Measurements from ENCODE around the gene CDC42BPA. TPM values are rescaled to one million over a fixed set of nuclear protein-coding genes. Genes with fewer than 3 reads are reported as not detected.
"Not testable (repeated sequence)": the region's sequence is repeated elsewhere in the genome, so short reads cannot be mapped to it uniquely, and the experiment has no call there.

CDC42BPA gene
- total and polyA plus RNA-seq, 9 of the 15 experiments (the other 6 are each of a cell fraction or from before 2014, with no cell fraction given), result 8.0 to 77.5 (median 52.1) TPM

DNA sequence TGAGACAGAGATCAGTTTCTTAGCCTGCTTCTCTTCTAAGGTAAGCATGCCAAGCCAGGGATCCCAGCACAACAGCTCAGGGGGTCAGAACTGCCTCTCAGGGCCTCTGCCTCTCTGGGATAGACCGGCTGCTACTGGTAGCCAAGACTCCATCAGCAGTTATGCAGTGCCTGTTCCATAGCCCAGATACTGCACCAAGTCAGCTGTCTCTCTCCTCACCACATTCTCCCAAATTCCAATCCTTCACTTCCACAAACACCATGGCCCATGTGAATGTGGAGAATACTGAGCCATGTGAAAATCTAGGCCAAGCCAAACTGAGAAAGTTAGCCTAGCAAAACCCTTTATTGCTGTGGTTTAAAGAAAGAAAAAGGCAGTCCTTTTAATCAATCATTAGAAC, 37.5 kb downstream of the CDC42BPA start:
- peaks cover 22% of the 10 kb centered on the region; the same call in 2 of the 3 replicates for H3K36me3 ChIP-seq (ENCODE audit: control insufficient read depth, insufficient read depth, low read length)
- in situ Hi-C loops (cut with MboI) (no loop called here), intact Hi-C loops (cut with micrococcal nuclease) (no loop called here)
- TF ChIP-seq TRIM24 (IDR thresholded peaks at IDR 0.05) (0 out of 4 replicates have a peak, but pooled peaks of 1 of the 2 experiments have one; percentile 25), TRIM28 (IDR thresholded peaks at IDR 0.05) (peak; percentile 59; the same call in 1 of the 2 replicates), CBX3 (IDR thresholded peaks at IDR 0.05; ENCODE audit: borderline replicate concordance in 1 of 2, low read length in 2 of 2) (peak in 1 of 2 experiments; percentile 83; a peak in 1 of 3 replicates), NFE2 (IDR thresholded peaks at IDR 0.05; ENCODE audit: low read depth) (no peak), SIN3B (IDR thresholded peaks at IDR 0.05; ENCODE audit: low read depth) (no peak), SMARCA5 (IDR thresholded peaks at IDR 0.05) (no peak), CBX5 (IDR thresholded peaks at IDR 0.05; ENCODE audit: borderline replicate concordance, low read depth) (0 out of 2 replicates have a peak, but pooled peaks have one; percentile 73)
- ChIA-PET POLR2A (interaction anchor here (1.0 to 2.0 kb wide), 6 partner anchors 9 to 21 kb away, joined by 3 to 11 read pairs (median 4); no protein-coding TSS in a partner anchor), CTCF (ENCODE audit: low intra/inter-chr PET ratio) (no interaction called here)
- H3K4me2 ChIP-seq (ENCODE audit: insufficient read depth, low read length), result no peak overlapping the region
- H3K9ac ChIP-seq (ENCODE audit: insufficient read depth in 1 of 2, low read depth in 2 of 2, low read length in 2 of 2), result no peak overlapping the region
- no peaks in the 10 kb centered on the region for H4K20me1 ChIP-seq (replicated peaks; ENCODE audit: control insufficient read depth, insufficient read depth, low read length)
- WGBS (ENCODE audit: insufficient coverage, low coverage, missing lambda C conversion rate), result 83% methylated on average over 1 of the region's 1 CpG
- H3K9me1 ChIP-seq (ENCODE audit: control insufficient read depth, insufficient read depth, low read length), result no peaks in the 10 kb centered on the region
- no peak overlapping the region for H3K27ac ChIP-seq (ENCODE audit: extremely low read depth, low read depth, low read length)
- no peaks in the 10 kb centered on the region for H3K27me3 ChIP-seq (ENCODE audit: control insufficient read depth in 2 of 2, insufficient read depth in 2 of 2, low read length in 2 of 2)
- BruUV-seq (replicated peaks), result no TSS peak
- FAIRE-seq (no peak), DNase-seq (ENCODE audit: extremely low read depth in 1 of 4, low spot score in 3 of 4) (no peak), ATAC-seq (peak; percentile 61)
- H3K79me2 ChIP-seq (ENCODE audit: control insufficient read depth, insufficient read depth, low read length), result peaks cover 87% of the 10 kb centered on the region
- H2AFZ ChIP-seq (ENCODE audit: low read depth, low read length), result no peak overlapping the region
- peaks cover 12% of the 10 kb centered on the region for H3K9me3 ChIP-seq (replicated peaks; ENCODE audit: control insufficient read depth, insufficient read depth, low read depth, low read length)
- no peak overlapping the region for H3K4me3 ChIP-seq
- no peaks in the 10 kb centered on the region for H3K4me1 ChIP-seq (replicated peaks in 1 of 2; ENCODE audit: control insufficient read depth in 2 of 2, insufficient read depth in 2 of 2, low read length in 2 of 2)

DNA sequence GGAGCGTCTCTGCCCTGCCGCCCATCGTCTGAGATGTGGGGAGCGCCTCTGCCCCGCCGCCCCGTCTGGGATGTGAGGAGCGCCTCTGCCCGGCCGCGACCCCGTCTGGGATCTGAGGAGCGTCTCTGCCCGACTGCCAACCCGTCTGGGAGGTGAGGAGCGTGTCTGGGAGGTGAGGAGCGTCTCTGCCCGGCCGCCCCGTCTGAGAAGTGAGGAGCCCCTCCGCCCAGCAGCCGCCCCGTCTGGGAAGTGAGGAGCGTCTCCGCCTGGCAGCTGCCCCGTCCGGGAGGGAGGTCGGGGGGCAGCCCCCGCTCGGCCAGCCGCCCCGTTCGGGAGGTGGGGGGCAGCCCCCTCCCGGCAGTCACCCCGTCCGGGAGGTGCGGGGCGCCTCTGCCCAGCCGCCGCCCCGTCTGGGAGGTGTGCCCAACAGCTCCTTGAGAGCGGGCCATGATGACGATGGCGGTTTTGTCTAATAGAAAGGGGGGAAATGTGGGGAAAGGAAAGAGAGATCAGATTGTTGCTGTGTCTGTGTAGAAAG, 42.1 kb downstream of the CDC42BPA start:
- FAIRE-seq; DNase-seq (ENCODE audit: extremely low read depth in 1 of 4, low spot score in 3 of 4); ATAC-seq; H3K4me3 ChIP-seq; H3K9ac ChIP-seq (ENCODE audit: insufficient read depth in 1 of 2, low read depth in 2 of 2, low read length in 2 of 2); H3K9me1 ChIP-seq (ENCODE audit: control insufficient read depth, insufficient read depth, low read length); H2AFZ ChIP-seq (ENCODE audit: low read depth, low read length); H3K27me3 ChIP-seq (ENCODE audit: control insufficient read depth in 2 of 2, insufficient read depth in 2 of 2, low read length in 2 of 2); H3K27ac ChIP-seq (ENCODE audit: extremely low read depth, low read depth, low read length); H3K4me1 ChIP-seq (replicated peaks in 1 of 2; ENCODE audit: control insufficient read depth in 2 of 2, insufficient read depth in 2 of 2, low read length in 2 of 2); BruUV-seq (replicated peaks); H3K4me2 ChIP-seq (ENCODE audit: insufficient read depth, low read length); CTCF ChIA-PET (ENCODE audit: low intra/inter-chr PET ratio); POLR2A ChIA-PET; H4K20me1 ChIP-seq (replicated peaks; ENCODE audit: control insufficient read depth, insufficient read depth, low read length); in situ Hi-C loops (cut with MboI); H3K9me3 ChIP-seq (replicated peaks; ENCODE audit: control insufficient read depth, insufficient read depth, low read depth, low read length); intact Hi-C loops (cut with micrococcal nuclease): not testable (repeated sequence)
- WGBS (ENCODE audit: insufficient coverage, low coverage, missing lambda C conversion rate), result 98% methylated on average over 16 of the region's 44 CpGs
- peaks cover 13% of the 10 kb centered on the region; the same call in 2 of the 3 replicates for H3K36me3 ChIP-seq (ENCODE audit: control insufficient read depth, insufficient read depth, low read length)
- peak; percentile 28 for TF ChIP-seq PCBP1 (IDR thresholded peaks at IDR 0.05; ENCODE audit: low read depth, low read length, poor library complexity, severe bottlenecking)
- TF ChIP-seq POLR2G (IDR thresholded peaks at IDR 0.05; ENCODE audit: low read depth, low read length), result peak; percentile 26; the same call in 1 of the 2 replicates
- TF ChIP-seq ZBTB33 (CRISPR knock-in tag; IDR thresholded peaks at IDR 0.05), result peak; percentile 77
- peaks cover 83% of the 10 kb centered on the region for H3K79me2 ChIP-seq (ENCODE audit: control insufficient read depth, insufficient read depth, low read length)
